ENCODE data around the gene ENTHD1. TPM values are rescaled to one million over a fixed set of nuclear protein-coding genes. Genes with fewer than 3 reads are reported as not detected.

ENTHD1 gene
- polyA plus RNA-seq, 1 donor from 2014 or later = not detected

- Histone ChIP-seq H3K9me3 (ENCODE audit: low read length) (no peaks in the 10 kb centered on the region), H3K27me3 (ENCODE audit: insufficient read depth, low read depth, low read length) (no peaks in the 10 kb centered on the region), H3K9me2 (ENCODE audit: insufficient read depth, low read length) (no peaks in the 10 kb centered on the region), H3F3A (ENCODE audit: insufficient read depth, low read length, poor library complexity, severe bottlenecking) (no peaks in the 10 kb centered on the region), H3K36me3 (ENCODE audit: insufficient read depth, low read length) (no peaks in the 10 kb centered on the region), H2AFZ (ENCODE audit: low read depth, low read length) (no peak overlapping the region), H3K79me2 (replicated peaks; ENCODE audit: insufficient read depth, low read length) (no peaks in the 10 kb centered on the region), H3K9ac (ENCODE audit: low read length) (no peak overlapping the region), H3K4me3 (ENCODE audit: low read length) (no peak overlapping the region), H4K20me1 (ENCODE audit: insufficient read depth) (no peaks in the 10 kb centered on the region), H3K4me2 (ENCODE audit: low read length) (no peak overlapping the region), H3K27ac (ENCODE audit: low read length) (no peak overlapping the region)
- TF ChIP-seq POLR2AphosphoS5 (IDR thresholded peaks at IDR 0.05) = no peak
- no peak for TF ChIP-seq TAF1 (IDR thresholded peaks at IDR 0.05; ENCODE audit: low read depth)
- TF ChIP-seq, protein P1, sequence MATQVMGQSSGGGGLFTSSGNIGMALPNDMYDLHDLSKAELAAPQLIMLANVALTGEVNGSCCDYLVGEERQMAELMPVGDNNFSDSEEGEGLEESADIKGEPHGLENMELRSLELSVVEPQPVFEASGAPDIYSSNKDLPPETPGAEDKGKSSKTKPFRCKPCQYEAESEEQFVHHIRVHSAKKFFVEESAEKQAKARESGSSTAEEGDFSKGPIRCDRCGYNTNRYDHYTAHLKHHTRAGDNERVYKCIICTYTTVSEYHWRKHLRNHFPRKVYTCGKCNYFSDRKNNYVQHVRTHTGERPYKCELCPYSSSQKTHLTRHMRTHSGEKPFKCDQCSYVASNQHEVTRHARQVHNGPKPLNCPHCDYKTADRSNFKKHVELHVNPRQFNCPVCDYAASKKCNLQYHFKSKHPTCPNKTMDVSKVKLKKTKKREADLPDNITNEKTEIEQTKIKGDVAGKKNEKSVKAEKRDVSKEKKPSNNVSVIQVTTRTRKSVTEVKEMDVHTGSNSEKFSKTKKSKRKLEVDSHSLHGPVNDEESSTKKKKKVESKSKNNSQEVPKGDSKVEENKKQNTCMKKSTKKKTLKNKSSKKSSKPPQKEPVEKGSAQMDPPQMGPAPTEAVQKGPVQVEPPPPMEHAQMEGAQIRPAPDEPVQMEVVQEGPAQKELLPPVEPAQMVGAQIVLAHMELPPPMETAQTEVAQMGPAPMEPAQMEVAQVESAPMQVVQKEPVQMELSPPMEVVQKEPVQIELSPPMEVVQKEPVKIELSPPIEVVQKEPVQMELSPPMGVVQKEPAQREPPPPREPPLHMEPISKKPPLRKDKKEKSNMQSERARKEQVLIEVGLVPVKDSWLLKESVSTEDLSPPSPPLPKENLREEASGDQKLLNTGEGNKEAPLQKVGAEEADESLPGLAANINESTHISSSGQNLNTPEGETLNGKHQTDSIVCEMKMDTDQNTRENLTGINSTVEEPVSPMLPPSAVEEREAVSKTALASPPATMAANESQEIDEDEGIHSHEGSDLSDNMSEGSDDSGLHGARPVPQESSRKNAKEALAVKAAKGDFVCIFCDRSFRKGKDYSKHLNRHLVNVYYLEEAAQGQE (IDR thresholded peaks at IDR 0.05; ENCODE audit: borderline replicate concordance) = no peak
- TF ChIP-seq, protein P2, sequence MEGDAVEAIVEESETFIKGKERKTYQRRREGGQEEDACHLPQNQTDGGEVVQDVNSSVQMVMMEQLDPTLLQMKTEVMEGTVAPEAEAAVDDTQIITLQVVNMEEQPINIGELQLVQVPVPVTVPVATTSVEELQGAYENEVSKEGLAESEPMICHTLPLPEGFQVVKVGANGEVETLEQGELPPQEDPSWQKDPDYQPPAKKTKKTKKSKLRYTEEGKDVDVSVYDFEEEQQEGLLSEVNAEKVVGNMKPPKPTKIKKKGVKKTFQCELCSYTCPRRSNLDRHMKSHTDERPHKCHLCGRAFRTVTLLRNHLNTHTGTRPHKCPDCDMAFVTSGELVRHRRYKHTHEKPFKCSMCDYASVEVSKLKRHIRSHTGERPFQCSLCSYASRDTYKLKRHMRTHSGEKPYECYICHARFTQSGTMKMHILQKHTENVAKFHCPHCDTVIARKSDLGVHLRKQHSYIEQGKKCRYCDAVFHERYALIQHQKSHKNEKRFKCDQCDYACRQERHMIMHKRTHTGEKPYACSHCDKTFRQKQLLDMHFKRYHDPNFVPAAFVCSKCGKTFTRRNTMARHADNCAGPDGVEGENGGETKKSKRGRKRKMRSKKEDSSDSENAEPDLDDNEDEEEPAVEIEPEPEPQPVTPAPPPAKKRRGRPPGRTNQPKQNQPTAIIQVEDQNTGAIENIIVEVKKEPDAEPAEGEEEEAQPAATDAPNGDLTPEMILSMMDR (IDR thresholded peaks at IDR 0.05; ENCODE audit: poor library complexity, severe bottlenecking) = no peak
- TF ChIP-seq EP300 (conservative IDR thresholded peaks at IDR 0.05; ENCODE audit: poor library complexity, severe bottlenecking) = no peak
- no peak for TF ChIP-seq RAD21 (conservative IDR thresholded peaks at IDR 0.05)
- no peak for TF ChIP-seq MXI1 (conservative IDR thresholded peaks at IDR 0.05; ENCODE audit: poor library complexity, severe bottlenecking)
- TF ChIP-seq EZH2 (IDR thresholded peaks at IDR 0.05; ENCODE audit: borderline replicate concordance, insufficient read depth, low read length, poor library complexity, severe bottlenecking) = no peak
- no peak for TF ChIP-seq SMC3 (conservative IDR thresholded peaks at IDR 0.05; ENCODE audit: poor library complexity)
These were observed 176.5 kb downstream of the ENTHD1 start for GRCh38 chr22:39717099-39717498.

DNA sequence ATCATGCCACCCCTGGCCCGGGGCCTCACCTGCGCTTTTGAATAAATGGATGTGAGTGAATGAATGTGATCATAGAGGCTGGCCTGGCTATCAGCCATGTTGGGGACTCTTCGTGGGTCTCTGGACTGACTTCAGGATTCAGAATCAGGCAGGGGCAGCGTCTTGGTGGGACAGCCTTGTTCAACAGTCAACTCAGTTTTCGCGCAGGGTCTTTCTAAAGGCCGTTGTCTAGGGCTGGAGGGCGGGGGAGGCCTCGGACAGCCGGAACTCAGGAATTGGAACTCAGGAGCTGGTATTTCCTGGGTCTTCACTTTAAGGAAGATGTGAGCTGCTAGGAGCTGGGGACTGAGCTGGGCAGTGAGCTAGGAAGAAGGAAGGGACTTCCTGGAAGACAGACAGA lies 177.0 kb downstream of the ENTHD1 start:
- no peak overlapping the region for H3K4me2 ChIP-seq (ENCODE audit: low read length)
- H3F3A ChIP-seq (ENCODE audit: insufficient read depth, low read length, poor library complexity, severe bottlenecking) = no peaks in the 10 kb centered on the region
- H3K9me3 ChIP-seq (ENCODE audit: low read length) = no peaks in the 10 kb centered on the region
- no peak overlapping the region for H3K4me3 ChIP-seq (ENCODE audit: low read length)
- TF ChIP-seq MXI1 (conservative IDR thresholded peaks at IDR 0.05; ENCODE audit: poor library complexity, severe bottlenecking) = no peak
- TF ChIP-seq, protein P1 (IDR thresholded peaks at IDR 0.05; ENCODE audit: borderline replicate concordance) = no peak
- no peak for TF ChIP-seq EP300 (conservative IDR thresholded peaks at IDR 0.05; ENCODE audit: poor library complexity, severe bottlenecking)
- no peak for TF ChIP-seq POLR2AphosphoS5 (IDR thresholded peaks at IDR 0.05)
- TF ChIP-seq, protein P2 (IDR thresholded peaks at IDR 0.05; ENCODE audit: poor library complexity, severe bottlenecking) = no peak
- TF ChIP-seq SMC3 (conservative IDR thresholded peaks at IDR 0.05; ENCODE audit: poor library complexity) = no peak
- TF ChIP-seq RAD21 (conservative IDR thresholded peaks at IDR 0.05) = no peak
- TF ChIP-seq TAF1 (IDR thresholded peaks at IDR 0.05; ENCODE audit: low read depth) = no peak
- no peak for TF ChIP-seq EZH2 (IDR thresholded peaks at IDR 0.05; ENCODE audit: borderline replicate concordance, insufficient read depth, low read length, poor library complexity, severe bottlenecking)
- H4K20me1 ChIP-seq (ENCODE audit: insufficient read depth) = no peaks in the 10 kb centered on the region
- no peak overlapping the region for H3K27ac ChIP-seq (ENCODE audit: low read length)
- no peaks in the 10 kb centered on the region for H3K79me2 ChIP-seq (replicated peaks; ENCODE audit: insufficient read depth, low read length)
- no peaks in the 10 kb centered on the region for H3K9me2 ChIP-seq (ENCODE audit: insufficient read depth, low read length)
- H2AFZ ChIP-seq (ENCODE audit: low read depth, low read length) = no peak overlapping the region
- no peaks in the 10 kb centered on the region for H3K36me3 ChIP-seq (ENCODE audit: insufficient read depth, low read length)
- H3K9ac ChIP-seq (ENCODE audit: low read length) = no peak overlapping the region
- H3K27me3 ChIP-seq (ENCODE audit: insufficient read depth, low read depth, low read length) = no peaks in the 10 kb centered on the region
